H1 (cell line): ENCODE measurements around the gene SMS. TPM values are rescaled to one million over a fixed set of nuclear protein-coding genes. Genes with fewer than 3 reads are reported as not detected.

Experiments used
- CTCF ChIA-PET: fragments of 300-600 bp; sonication (Branson Sonifier 250); formaldehyde crosslinking; loops from one replicate; lab custom pipeline; 2021; ENCODE audit not compliant: partially characterized antibody; lab: Charles Lee
- POLR2A ChIA-PET: fragments of 300-600 bp; sonication (Branson Sonifier 250); formaldehyde crosslinking; loops from one replicate; lab custom pipeline; 2021; ENCODE audit warnings: inconsistent platforms; ENCODE audit not compliant: partially characterized antibody; lab: Charles Lee
- DNase-seq, 2 experiments: peaks; one replicate each; pipeline versions ENCODE4 v3.0.0 to v3.0.0-alpha.2; 2010 to 2022; ENCODE audit warnings: low spot score in 2 of 2, low read depth in 1 of 2, mixed read lengths in 1 of 2
- FAIRE-seq: peaks from 2 replicates; lab custom pipeline; 2011; peaks lifted over from hg19 to GRCh38; lab: Jason Lieb, UNC
- H2AFZ ChIP-seq: 2 replicates; pipeline ENCODE4 v1.8.1; 2012; ENCODE audit warnings: low read length, inconsistent platforms
- H2AK5ac ChIP-seq: 2 replicates; pipeline ENCODE4 v1.6.1; 2013; ENCODE audit warnings: low read depth, low read length
- H2BK120ac ChIP-seq: replicated peaks from 2 replicates; pipeline ENCODE3; 2013; ENCODE audit warnings: low read depth, low read length, inconsistent platforms
- H2BK12ac ChIP-seq: 2 replicates; pipeline ENCODE4 v1.6.1; 2013; ENCODE audit warnings: low read depth, low read length
- H2BK15ac ChIP-seq: 2 replicates; pipeline ENCODE4 v1.6.1; 2013; ENCODE audit warnings: low read length
- H2BK20ac ChIP-seq: 2 replicates; pipeline ENCODE4 v1.6.1; 2013; ENCODE audit warnings: low read length
- H2BK5ac ChIP-seq: 2 replicates; pipeline ENCODE4 v1.6.1; 2013; ENCODE audit warnings: low read depth, low read length
- H3K14ac ChIP-seq: 2 replicates; pipeline ENCODE4 v1.6.1; 2013; ENCODE audit warnings: inconsistent platforms; ENCODE audit not compliant: insufficient read length
- H3K18ac ChIP-seq: 2 replicates; pipeline ENCODE4 v1.6.1; 2013; ENCODE audit warnings: low read length; ENCODE audit errors: extremely low read depth
- H3K23ac ChIP-seq: 2 replicates; pipeline ENCODE4 v1.6.1; 2013; ENCODE audit warnings: inconsistent platforms; ENCODE audit not compliant: insufficient read length
- H3K23me2 ChIP-seq: 2 replicates; pipeline ENCODE4 v1.6.1; 2013; ENCODE audit warnings: low read depth, low read length
- H3K27ac ChIP-seq: 2 replicates; pipeline ENCODE4 v1.6.1; 2011; ENCODE audit warnings: low read depth, low read length, inconsistent platforms
- H3K27me3 ChIP-seq, 4 experiments: replicated peaks in 1 of 4; 1 replicate in 1 of 4; 2 replicates in 3 of 4; pipeline versions ENCODE4 v1.6.1 to v1.8.1; 2011 to 2013; ENCODE audit warnings: low read length in 3 of 4, mild to moderate bottlenecking in 3 of 4, inconsistent platforms in 2 of 4, mixed read lengths in 2 of 4, moderate library complexity in 1 of 4; ENCODE audit not compliant: control insufficient read depth in 3 of 4, insufficient read depth in 3 of 4; ENCODE audit errors: extremely low read depth in 1 of 4
- H3K36me3 ChIP-seq, 4 experiments: 2 replicates each; pipeline versions ENCODE4 v1.6.1 to v1.8.1; 2011 to 2013; ENCODE audit warnings: mild to moderate bottlenecking in 4 of 4, low read length in 3 of 4, moderate library complexity in 2 of 4, control low read depth in 1 of 4, inconsistent platforms in 1 of 4; ENCODE audit not compliant: insufficient read depth in 4 of 4, control insufficient read depth in 2 of 4
- H3K4ac ChIP-seq: replicated peaks from 2 replicates; pipeline ENCODE3; 2013; ENCODE audit warnings: low read length, low read depth, mixed read lengths, inconsistent platforms; ENCODE audit not compliant: insufficient read length
- H3K4me1 ChIP-seq, 4 experiments: replicated peaks in 1 of 4; 1 replicate in 1 of 4; 2 replicates in 3 of 4; pipeline versions ENCODE4 v1.6.1 to v1.8.1; 2011 to 2013; ENCODE audit warnings: low read length in 3 of 4, inconsistent platforms in 2 of 4, mixed read lengths in 1 of 4; ENCODE audit not compliant: insufficient read depth in 4 of 4, control insufficient read depth in 3 of 4
- H3K4me2 ChIP-seq, 2 experiments: 2 replicates each; pipeline versions ENCODE4 v1.6.1 to v1.8.1; 2011 to 2013; ENCODE audit warnings: low read depth in 2 of 2, low read length in 2 of 2, control low read depth in 1 of 2, inconsistent platforms in 1 of 2, mild to moderate bottlenecking in 1 of 2; ENCODE audit not compliant: insufficient read depth in 1 of 2
- H3K4me3 ChIP-seq, 4 experiments: fragments of 200-600, 300-600 bp in 1 of 4; sonication (generic), shearing (Covaris generic), sonication (Bioruptor Twin) in 1 of 4; 2 replicates each; pipeline versions ENCODE4 v1.5.1 to v1.8.1; 2011 to 2016; ENCODE audit warnings: low read length in 4 of 4, low read depth in 3 of 4, control low read depth in 2 of 4, inconsistent platforms in 2 of 4, mild to moderate bottlenecking in 2 of 4, mixed read lengths in 1 of 4, moderate library complexity in 1 of 4; ENCODE audit not compliant: insufficient read depth in 2 of 4; ENCODE audit errors: extremely low read depth in 1 of 4
- H3K56ac ChIP-seq: replicated peaks from 2 replicates; pipeline ENCODE3; 2013; ENCODE audit warnings: low read depth, mild to moderate bottlenecking, mixed read lengths, low read length, inconsistent platforms; ENCODE audit not compliant: insufficient read length
- H3K79me1 ChIP-seq: 2 replicates; pipeline ENCODE4 v1.6.1; 2013; ENCODE audit warnings: low read depth, low read length, control low read depth
- H3K79me2 ChIP-seq, 2 experiments: 2 replicates each; pipeline versions ENCODE4 v1.6.1 to v1.8.1; 2012 to 2013; ENCODE audit warnings: low read length in 2 of 2, mild to moderate bottlenecking in 2 of 2, inconsistent platforms in 1 of 2; ENCODE audit not compliant: insufficient read depth in 2 of 2, control insufficient read depth in 1 of 2
- H3K9ac ChIP-seq, 4 experiments: replicated peaks in 1 of 4; 1 replicate in 1 of 4; 2 replicates in 3 of 4; pipeline versions ENCODE4 v1.6.1 to v1.8.1; 2011 to 2013; ENCODE audit warnings: low read depth in 3 of 4, low read length in 3 of 4, control low read depth in 2 of 4, mild to moderate bottlenecking in 2 of 4, moderate library complexity in 2 of 4, inconsistent platforms in 1 of 4; ENCODE audit errors: extremely low read depth in 1 of 4
- H3K9me3 ChIP-seq, 2 experiments: 2 replicates each; pipeline versions ENCODE4 v1.6.1 to v1.8.1; 2012 to 2013; ENCODE audit warnings: mild to moderate bottlenecking in 2 of 2, moderate library complexity in 2 of 2, control low read depth in 1 of 2, inconsistent platforms in 1 of 2, low read depth in 1 of 2, low read length in 1 of 2, mixed read lengths in 1 of 2; ENCODE audit not compliant: insufficient read depth in 2 of 2
- H4K20me1 ChIP-seq, 2 experiments: replicated peaks in 1 of 2; 2 replicates each; pipeline versions ENCODE3 to v1.8.1; 2011 to 2013; ENCODE audit warnings: inconsistent platforms in 2 of 2, low read length in 2 of 2, mild to moderate bottlenecking in 1 of 2; ENCODE audit not compliant: insufficient read depth in 2 of 2, control insufficient read depth in 1 of 2
- H4K5ac ChIP-seq: 2 replicates; pipeline ENCODE4 v1.6.1; 2013; ENCODE audit warnings: low read length, low read depth, mixed read lengths, inconsistent platforms; ENCODE audit not compliant: insufficient read length
- H4K8ac ChIP-seq: 2 replicates; pipeline ENCODE4 v1.8.0; 2013; ENCODE audit warnings: mild to moderate bottlenecking, moderate library complexity, low read length, inconsistent platforms; ENCODE audit not compliant: insufficient read depth; ENCODE audit errors: extremely low read depth
- H4K91ac ChIP-seq: replicated peaks from 2 replicates; pipeline ENCODE3; 2013; ENCODE audit warnings: low read length, mixed read lengths, inconsistent platforms; ENCODE audit not compliant: insufficient read length
- EGR1 ChIP-seq: IDR thresholded peaks from 2 replicates; pipeline ENCODE4 v1.6.1; 2011; ENCODE audit warnings: low read depth, low read length, borderline replicate concordance
- EP300 ChIP-seq, 2 experiments: IDR thresholded peaks; 1 replicate in 1 of 2; 2 replicates in 1 of 2; pipeline ENCODE4 v1.6.1; 2011 to 2012; ENCODE audit warnings: low read depth in 2 of 2, low read length in 2 of 2, mild to moderate bottlenecking in 2 of 2, borderline replicate concordance in 1 of 2, inconsistent platforms in 1 of 2, moderate library complexity in 1 of 2
- KDM1A ChIP-seq: fragments of 200-600, 300-600 bp; sonication (generic); IDR thresholded peaks from 2 replicates; pipeline ENCODE4 v1.7.1; 2016; ENCODE audit warnings: mild to moderate bottlenecking, low read length, borderline replicate concordance
- NRF1 ChIP-seq: IDR thresholded peaks from 2 replicates; pipeline ENCODE4 v1.6.1; 2011; ENCODE audit warnings: mild to moderate bottlenecking, low read depth, low read length, improper control_type of control experiment
- RFX5 ChIP-seq: IDR thresholded peaks from 2 replicates; pipeline ENCODE4 v1.6.1; 2011; ENCODE audit warnings: low read depth, low read length, improper control_type of control experiment, borderline replicate concordance
- SAP30 ChIP-seq: fragments of 300-600 bp; sonication (generic); IDR thresholded peaks from 2 replicates; pipeline ENCODE4 v1.7.1; 2012; ENCODE audit warnings: low read length, moderate library complexity, mild to moderate bottlenecking, inconsistent platforms; ENCODE audit not compliant: insufficient read depth, insufficient replicate concordance
- SP2 ChIP-seq: IDR thresholded peaks from 2 replicates; pipeline ENCODE4 v1.6.1; 2012; ENCODE audit warnings: mild to moderate bottlenecking, low read length, inconsistent platforms
- YY1 ChIP-seq: IDR thresholded peaks from 2 replicates; pipeline ENCODE4 v1.6.1; 2011; ENCODE audit warnings: low read depth, mild to moderate bottlenecking, low read length
- ZNF274 ChIP-seq: IDR thresholded peaks from 2 replicates; pipeline ENCODE4 v1.7.0; 2012; ENCODE audit warnings: low read length, borderline replicate concordance; ENCODE audit errors: extremely low read depth
- WGBS, 2 experiments: shearing (Covaris generic) in 1 of 2; methylation state at CpG; one replicate each; pipeline versions ENCODE4 v1.1.6 to v1.1.7; 2013 to 2015; ENCODE audit warnings: low lambda C conversion rate in 2 of 2, mixed read lengths in 2 of 2, inconsistent platforms in 1 of 2, low coverage in 1 of 2, missing lambda C conversion rate in 1 of 2; ENCODE audit not compliant: insufficient replicate concordance in 2 of 2, insufficient coverage in 1 of 2, insufficient read length in 1 of 2; ENCODE audit errors: extremely low coverage in 1 of 2, missing lambda C conversion rate in 1 of 2; 5-methylcytosine and 5-hydroxymethylcytosine counted together
- polyA plus RNA-seq, 7 experiments: library from polyadenylated mRNA; depleted of rRNA in 3 of 7; stranded (reverse) in 5 of 7; unstranded in 2 of 7; fragments of >200 nt in 5 of 7; fragments of 200-250 nt in 2 of 7; gene quantifications; 1 replicate in 5 of 7; 2 replicates in 1 of 7; 4 replicates in 1 of 7; pipeline versions ENCODE4 v1.2.1 to v1.2.3, GENCODE V29; 2011 to 2013; ENCODE audit warnings: missing spikeins in 2 of 7, mixed read lengths in 2 of 7
- total RNA-seq: library from RNA; stranded (reverse); fragmentation: NEBNext Ultra II Directional; extraction: Animal tissue kit (Norgen Biotek cat#: 25700); gene quantifications from 2 replicates; pipeline ENCODE4 v1.2.1, GENCODE V29; 2021
- TF ChIP-seq, protein P1 (sequence below): IDR thresholded peaks from 2 replicates; pipeline ENCODE4 v1.6.1; 2012; ENCODE audit warnings: inconsistent platforms
- TF ChIP-seq, protein P2 (sequence below), 3 experiments: IDR thresholded peaks; 1 replicate in 2 of 3; 2 replicates in 1 of 3; pipeline versions ENCODE4 v1.5.1 to v1.6.1; 2011; ENCODE audit warnings: low read length in 3 of 3, mild to moderate bottlenecking in 3 of 3, inconsistent platforms in 2 of 3, low read depth in 1 of 3, moderate library complexity in 1 of 3; ENCODE audit not compliant: insufficient read depth in 1 of 3; ENCODE audit errors: control extremely low read depth in 1 of 3

Gene SMS
- total and polyA plus RNA-seq, 2 of the 8 experiments (the other 6 are each of a cell fraction or from before 2014, with no cell fraction given): 66.3 to 256 TPM

DNA sequence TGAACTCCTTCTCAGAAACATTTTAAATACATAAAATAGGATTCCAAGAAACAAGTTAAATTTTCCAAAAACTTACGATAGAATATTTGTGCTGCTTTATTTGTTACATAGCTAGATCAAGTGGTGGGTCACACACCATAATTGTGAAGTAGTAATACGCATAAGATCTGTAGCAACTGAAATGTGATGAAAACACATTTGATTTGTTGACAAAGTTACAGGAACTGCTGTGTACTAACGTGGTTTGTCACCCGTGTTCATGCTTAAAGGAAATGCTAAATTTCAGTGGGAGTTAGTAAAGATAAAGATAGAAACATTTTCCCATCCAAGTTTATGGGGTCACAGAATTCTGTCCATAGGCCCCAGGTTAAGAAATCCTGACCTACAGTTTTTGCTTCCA, 57.5 kb downstream of the SMS start:
- H4K8ac ChIP-seq: no peak overlapping the region
- H2BK20ac ChIP-seq: no peak overlapping the region
- no peaks in the 10 kb centered on the region for H3K9me3 ChIP-seq
- no peak overlapping the region for H3K4me2 ChIP-seq
- H3K9ac ChIP-seq: no peak overlapping the region
- H4K91ac ChIP-seq: no peak overlapping the region
- H2BK120ac ChIP-seq: no peak overlapping the region
- H3K18ac ChIP-seq: no peak overlapping the region
- no peaks in the 10 kb centered on the region for H3K23me2 ChIP-seq
- H2BK15ac ChIP-seq: no peak overlapping the region
- H3K4me1 ChIP-seq: no peaks in the 10 kb centered on the region
- H3K4me3 ChIP-seq: no peak overlapping the region
- FAIRE-seq (no peak), DNase-seq (no peak)
- H3K79me1 ChIP-seq: no peaks in the 10 kb centered on the region
- H2AFZ ChIP-seq: no peak overlapping the region
- 92% methylated on average over 4 of the region's 4 CpGs; no CpG with 5 or more reads in 1 of the 2 experiments for WGBS, 2 experiments
- H3K79me2 ChIP-seq: no peaks in the 10 kb centered on the region
- no peak overlapping the region for H2BK5ac ChIP-seq
- no peaks in the 10 kb centered on the region for H4K20me1 ChIP-seq
- H3K27me3 ChIP-seq: no peaks in the 10 kb centered on the region
- H2AK5ac ChIP-seq: no peak overlapping the region
- H3K14ac ChIP-seq: no peak overlapping the region
- no peak overlapping the region for H3K27ac ChIP-seq
- ChIA-PET POLR2A (interaction anchor here (1.8 kb wide), 1 partner anchor 13 kb away, joined by 5 read pairs; no protein-coding TSS in a partner anchor), CTCF (interaction anchor here (2.3 kb wide), 1 partner anchor 13 kb away, joined by 7 read pairs; no protein-coding TSS in a partner anchor)
- no peak overlapping the region for H4K5ac ChIP-seq
- H3K56ac ChIP-seq: no peak overlapping the region
- H3K36me3 ChIP-seq: peaks cover 0 to 16% (median 0%) of the 10 kb centered on the region in 4 experiments; a peak in 3 of 8 replicates
- no peak overlapping the region for H3K23ac ChIP-seq
- no peak overlapping the region for H3K4ac ChIP-seq
- no peak overlapping the region for H2BK12ac ChIP-seq
- TF ChIP-seq YY1 (no peak), RFX5 (no peak), KDM1A (no peak), EP300 (IDR thresholded peaks at IDR 0.05; ENCODE audit: borderline replicate concordance in 1 of 2, low read depth in 2 of 2, low read length in 2 of 2) (no peak), ZNF274 (no peak), SAP30 (no peak), SP2 (no peak), NRF1 (no peak), EGR1 (no peak)
- TF ChIP-seq, protein P1, sequence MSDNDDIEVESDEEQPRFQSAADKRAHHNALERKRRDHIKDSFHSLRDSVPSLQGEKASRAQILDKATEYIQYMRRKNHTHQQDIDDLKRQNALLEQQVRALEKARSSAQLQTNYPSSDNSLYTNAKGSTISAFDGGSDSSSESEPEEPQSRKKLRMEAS: no peak
- TF ChIP-seq, protein P2, sequence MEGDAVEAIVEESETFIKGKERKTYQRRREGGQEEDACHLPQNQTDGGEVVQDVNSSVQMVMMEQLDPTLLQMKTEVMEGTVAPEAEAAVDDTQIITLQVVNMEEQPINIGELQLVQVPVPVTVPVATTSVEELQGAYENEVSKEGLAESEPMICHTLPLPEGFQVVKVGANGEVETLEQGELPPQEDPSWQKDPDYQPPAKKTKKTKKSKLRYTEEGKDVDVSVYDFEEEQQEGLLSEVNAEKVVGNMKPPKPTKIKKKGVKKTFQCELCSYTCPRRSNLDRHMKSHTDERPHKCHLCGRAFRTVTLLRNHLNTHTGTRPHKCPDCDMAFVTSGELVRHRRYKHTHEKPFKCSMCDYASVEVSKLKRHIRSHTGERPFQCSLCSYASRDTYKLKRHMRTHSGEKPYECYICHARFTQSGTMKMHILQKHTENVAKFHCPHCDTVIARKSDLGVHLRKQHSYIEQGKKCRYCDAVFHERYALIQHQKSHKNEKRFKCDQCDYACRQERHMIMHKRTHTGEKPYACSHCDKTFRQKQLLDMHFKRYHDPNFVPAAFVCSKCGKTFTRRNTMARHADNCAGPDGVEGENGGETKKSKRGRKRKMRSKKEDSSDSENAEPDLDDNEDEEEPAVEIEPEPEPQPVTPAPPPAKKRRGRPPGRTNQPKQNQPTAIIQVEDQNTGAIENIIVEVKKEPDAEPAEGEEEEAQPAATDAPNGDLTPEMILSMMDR (IDR thresholded peaks at IDR 0.05; ENCODE audit: control extremely low read depth in 1 of 3, insufficient read depth in 1 of 3, low read depth in 1 of 3, low read length in 3 of 3): no peak
